ENCODE measurements around the gene MBTPS1.

Gene MBTPS1

DNA sequence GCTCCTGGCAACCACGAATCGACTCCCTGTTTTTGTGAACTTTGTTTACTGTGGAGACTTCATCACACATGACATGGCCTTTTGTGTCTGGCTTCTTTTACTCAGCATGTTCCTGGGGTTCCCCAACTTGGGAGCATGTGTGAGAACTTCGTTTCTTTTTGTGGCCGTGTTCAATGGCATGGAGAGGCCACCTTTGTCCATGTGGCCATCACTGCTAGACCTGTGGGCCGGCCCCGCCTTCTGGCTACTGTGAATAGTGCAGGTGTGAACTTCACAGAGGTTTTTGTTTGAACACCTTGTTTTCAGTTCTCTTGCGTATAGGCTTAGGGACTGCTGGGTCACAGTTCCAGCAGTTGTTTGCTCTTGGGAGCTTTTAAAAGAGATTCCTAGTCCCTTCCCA is 68.5 kb downstream of the MBTPS1 start:
- DNase-seq = no peak

DNA sequence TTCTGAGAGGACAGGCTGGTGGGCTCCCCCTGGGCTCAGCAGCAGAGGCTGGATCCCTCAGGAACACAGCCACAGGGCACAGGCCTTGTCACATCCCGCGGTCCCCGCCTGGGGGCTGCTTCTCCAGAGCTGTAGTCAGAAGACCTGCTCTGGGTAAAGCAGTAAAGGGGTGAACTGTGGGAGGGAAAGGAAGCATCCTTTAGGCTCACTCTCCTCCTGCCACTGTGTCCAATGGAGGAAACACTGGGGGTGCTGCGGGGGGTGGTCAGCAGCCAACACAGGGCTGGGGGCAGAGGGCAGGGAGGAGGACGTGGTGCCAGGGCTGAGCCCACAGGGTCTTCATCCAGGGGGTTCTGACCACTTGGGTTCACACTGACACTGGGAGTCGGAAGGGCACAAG is 69.1 kb downstream of the MBTPS1 start:
- DNase-seq = no peak

DNA sequence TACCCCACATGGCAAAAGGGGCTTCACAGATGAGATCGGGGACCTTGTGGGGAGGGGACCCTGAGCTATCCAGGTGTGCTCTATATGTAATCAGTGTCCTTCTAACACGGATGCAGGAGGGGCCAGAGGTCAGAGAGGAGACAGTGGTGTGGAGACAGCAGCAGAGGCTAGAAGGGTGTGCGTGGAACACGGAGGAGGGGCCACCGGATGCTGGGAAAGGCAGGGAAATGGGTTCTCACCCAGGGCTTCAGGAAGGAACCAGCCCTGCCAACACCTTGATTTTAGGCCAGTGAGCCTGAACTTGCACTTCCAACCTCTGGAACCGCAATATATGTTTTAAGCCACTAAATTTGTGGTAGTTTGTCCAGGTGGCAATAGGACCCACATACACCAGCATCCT is 69.5 kb downstream of the MBTPS1 start:
- no peak for DNase-seq

DNA sequence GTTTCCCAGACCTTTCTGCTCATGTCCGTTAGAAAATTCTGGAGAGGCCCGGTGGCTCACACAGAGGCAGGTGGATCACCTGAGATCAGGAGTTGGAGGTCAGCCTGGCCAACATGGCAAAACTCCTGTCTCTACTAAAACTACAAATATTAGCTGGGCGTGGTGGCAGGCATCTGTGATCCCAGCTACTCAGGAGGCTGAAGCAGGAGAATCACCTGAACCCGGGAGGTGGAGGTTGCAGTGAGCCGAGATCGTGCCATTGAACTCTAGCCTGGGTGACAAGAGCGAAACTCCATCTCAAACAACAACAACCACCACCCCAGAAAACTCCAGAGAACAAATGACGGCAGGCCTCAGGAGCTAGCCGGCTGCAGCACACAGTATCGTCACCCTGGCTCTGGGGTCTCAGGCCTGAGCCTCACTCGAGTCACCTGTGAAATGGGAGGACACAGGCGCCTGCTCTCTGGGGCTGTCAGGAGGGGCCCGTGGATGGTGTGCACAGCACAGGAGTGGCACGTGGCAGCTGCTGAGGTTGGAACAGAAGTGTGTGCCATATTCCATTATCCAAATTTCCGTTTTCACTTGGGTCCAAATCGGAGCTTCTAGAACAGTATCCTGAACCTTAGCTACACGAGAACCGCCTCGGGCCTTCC is 70.8 kb downstream of the MBTPS1 start:
- no peak for DNase-seq

DNA sequence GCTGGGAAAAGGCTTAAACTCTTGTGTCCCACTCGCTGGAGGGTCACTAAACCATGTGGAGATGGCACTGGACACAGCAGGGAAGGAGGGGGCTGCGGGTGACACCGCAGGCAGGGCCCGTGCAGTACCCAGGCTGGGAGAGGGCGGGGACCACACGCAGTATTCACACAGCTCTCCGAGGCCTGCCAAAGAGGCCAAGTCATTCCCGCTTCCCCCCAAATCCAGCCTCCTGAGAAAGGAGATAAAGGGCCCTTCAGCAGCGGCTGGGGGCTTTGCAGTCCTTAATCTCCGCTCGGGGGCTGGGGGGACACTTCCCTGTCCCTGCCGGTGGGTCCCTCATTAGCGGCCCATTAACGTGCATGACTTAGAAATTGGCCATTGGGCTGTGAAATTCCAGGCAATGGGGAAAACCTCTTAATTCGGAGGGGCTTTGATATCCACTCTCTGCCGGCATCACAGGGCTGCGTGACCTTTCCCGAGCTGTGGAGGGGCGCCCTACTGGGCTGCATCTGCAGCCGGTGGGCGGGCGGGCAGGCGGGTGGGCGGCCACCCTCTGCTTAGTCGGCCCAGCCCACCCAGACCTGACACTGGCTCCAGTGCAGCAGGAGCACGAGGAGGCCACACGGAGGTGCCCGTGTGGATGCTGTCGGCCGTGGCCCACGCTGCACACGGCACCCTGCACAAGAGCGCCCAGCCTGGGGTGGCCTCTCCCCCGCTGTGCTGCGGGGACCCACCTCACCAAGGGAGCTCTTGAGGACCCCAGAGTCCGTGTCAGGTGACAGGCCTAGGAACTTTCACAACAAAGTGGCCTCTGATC is 71.5 kb downstream of the MBTPS1 start:
- DNase-seq = no peak

DNA sequence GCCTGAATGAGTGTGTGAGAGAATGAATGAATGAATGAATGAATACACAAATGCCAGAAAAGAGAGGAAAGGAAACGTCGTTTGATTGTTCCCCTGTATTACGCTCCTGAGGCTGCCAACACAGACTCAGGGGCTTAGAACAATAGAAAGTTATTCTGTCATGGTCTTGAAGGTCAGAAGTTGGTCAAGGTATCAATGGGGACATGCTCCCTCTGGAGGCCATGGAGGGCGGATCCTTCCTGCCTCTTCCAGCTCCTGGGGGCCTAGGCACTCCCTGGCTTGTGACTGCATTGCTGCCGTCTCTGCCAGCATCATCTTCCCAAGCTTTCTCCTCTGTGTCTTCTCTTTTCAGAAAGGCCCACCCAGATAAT is 72.6 kb downstream of the MBTPS1 start:
- no peak for DNase-seq

DNA sequence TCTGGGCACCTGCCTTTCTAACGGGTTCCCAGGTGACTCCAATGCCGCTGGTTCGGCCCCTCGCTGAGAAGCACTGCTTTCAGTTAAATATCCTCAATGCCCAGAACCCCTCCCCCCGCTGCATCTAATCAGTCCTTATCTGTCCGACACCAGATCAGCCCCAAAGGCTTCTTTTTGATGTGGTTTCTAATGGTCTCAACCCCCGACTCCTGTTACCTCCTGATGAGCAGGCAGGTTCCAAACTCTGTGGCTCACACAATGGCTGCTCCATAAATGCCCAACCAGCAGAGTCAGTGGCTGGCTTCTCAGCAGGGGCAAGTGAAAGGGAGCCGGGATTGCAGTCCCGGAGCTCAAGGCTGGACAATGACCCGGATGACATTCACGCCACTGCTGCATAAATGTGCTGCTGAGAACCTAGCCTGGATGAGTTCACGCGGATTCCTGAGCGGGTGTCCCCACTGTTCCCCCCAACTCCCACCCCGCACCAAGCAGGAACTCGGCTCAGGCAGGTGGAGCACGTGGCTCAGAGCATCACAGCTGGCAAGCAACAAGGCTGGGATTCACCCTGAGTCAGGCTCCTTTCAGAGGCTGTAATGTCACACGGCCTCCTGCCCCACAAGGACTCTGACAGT is 73.1 kb downstream of the MBTPS1 start:
- no peak for DNase-seq

DNA sequence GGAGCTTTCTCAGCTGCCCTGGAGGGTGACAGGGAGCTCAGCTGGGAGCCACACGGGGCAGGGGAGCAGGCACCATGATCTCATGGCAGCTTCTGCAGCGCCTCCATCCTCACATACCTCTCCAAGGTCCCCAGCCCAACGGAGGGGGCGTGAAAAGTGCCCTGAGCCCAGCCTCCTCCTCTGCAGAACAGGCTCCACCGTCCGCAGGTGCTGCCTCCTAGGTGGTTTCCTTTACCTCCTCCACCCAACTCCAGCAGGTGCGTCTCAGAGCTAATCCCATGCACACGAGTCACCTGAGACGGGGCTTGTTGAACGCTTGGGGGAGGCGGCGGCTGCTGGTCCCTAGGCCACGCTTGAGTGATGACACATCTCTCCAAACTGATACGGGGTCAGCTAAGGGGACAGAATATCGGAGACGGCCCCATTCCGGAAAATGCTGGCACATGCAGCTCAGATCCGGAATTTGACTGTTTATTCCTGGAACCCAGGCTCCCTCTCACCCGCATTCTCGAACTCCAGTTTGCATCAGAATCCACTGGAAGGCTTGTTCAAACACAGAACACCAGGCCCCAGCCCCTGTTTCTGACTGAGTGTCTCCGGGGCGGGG is 73.8 kb downstream of the MBTPS1 start:
- DNase-seq = no peak

DNA sequence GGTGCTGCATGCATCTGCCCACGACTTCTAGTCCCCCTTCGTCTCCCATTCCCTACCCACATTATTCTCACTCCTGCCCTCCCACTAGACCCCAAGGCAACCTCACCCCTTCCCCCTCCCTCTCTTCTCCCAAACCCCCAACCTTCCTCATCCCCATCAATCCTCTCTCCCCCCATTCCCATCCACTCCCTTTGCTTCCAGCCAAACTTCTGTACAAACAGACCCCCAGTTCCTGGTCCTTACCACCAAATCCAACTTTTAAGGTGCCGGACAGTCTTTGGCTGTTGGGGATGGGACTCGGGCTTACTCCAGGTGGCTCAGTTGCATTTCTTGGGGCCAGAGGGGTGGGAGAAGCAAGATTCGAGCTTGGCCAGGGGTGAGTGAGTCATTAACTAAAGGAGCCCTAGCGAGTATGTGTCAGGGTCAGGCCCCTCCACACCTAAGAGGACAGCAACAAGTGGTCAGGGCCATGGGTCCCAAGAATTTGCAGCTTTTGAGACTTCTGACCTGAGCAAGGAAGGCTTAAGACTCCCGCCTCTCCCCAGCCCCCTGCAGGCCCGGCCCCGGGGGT is 74.3 kb downstream of the MBTPS1 start, which contains the start of gene SLC38A8:
Gene SLC38A8 (minus strand): TSS at position 488 of the 571 bp plus-strand sequence. CDS start 638 bp downstream, outside the sequence.
- DNase-seq = no peak

DNA sequence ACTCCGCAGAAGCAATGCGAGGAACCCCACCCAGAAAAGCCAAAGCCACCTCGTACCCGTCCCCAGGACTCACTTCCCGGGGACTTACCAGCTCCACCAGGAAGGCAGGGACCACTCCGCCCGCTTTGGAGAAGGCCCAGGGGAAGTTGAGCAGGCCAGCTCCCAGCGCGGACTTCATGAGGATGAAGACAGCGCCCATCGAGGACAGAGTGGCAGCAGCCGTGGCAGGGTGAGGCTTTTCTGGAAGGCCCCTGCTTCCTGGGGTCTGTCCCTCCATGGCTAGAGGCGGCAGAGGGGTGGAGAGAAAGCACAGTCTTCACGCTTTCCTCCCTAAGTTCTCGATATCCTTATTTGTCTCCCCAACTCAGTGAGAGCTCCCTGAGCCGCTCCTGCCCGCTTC is 74.9 kb downstream of the MBTPS1 start:
- DNase-seq = no peak

DNA sequence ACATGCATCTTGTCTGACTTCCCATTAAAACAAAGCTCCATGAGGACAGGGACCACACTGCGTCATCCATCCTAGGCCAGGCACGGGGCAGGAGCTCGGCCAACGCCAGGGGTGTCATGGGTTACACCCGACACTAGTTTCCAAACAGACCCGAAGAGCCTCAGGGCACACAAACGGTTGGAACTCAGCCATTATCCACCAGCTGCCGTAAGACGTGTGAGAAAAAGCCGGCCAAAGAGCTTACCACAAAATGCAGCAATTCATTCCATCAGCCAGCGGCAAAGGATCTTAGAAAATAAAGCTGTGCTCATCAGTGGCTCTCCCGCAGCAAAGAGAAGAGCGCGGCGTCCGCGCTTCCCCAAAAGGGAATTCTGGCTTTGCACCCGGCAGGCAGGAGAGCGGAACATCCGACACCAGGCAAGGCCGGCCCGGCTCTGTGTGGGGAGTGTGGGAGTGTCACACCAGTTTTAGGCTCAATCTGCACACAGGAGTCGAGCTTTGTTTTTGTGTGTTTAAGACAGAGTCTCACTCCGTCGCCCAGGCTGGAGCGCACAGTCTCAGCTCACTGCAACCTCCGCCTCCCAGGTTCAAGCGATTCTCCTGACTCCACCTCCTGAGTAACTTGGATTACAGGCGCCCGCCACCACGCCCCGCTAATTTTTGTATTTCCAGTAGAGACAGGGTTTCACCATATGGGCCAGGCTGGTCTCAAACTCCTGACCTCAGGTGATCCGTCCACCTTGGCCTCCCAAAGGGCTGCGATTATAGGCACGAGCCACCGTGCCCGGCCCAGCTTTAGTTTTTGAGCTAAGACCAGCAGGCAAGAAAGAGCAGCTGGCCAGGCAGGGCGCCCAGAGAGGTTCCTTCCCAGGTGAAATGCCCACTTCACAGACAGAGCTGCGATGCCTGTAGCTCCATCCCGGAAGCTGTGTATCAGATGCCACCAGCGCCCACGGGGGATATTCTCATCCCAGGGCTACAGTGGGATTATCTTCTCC is 75.6 kb downstream of the MBTPS1 start:
- DNase-seq = no peak

DNA sequence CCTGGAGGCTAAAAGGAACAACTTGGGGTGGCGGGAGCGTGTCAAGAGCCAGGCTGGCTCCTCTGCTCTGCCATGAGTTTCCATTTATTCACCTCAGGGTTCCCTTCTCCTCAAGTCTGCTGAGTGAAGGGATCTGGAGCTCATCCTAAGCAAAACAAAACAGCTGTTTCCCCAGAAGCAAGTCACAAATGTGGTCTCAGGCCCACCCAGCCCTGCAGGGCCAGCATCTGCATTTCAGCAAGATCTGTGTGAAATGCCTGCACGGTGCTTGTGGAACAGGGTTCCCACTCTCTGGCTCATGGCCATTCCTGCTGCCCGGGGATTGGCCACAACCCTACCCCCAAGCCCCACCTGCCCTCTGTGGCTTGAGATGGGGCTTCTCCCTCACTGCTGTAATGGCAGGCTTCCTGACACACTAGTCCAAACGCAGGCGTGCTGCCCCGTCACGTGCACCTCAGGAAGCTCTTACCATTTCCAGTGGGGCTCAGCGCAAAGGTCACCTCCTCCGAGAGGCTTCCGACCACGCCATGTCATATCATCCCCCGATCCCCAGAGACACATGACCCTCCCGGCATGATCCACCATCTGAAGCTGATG is 76.4 kb downstream of the MBTPS1 start:
- DNase-seq = no peak

DNA sequence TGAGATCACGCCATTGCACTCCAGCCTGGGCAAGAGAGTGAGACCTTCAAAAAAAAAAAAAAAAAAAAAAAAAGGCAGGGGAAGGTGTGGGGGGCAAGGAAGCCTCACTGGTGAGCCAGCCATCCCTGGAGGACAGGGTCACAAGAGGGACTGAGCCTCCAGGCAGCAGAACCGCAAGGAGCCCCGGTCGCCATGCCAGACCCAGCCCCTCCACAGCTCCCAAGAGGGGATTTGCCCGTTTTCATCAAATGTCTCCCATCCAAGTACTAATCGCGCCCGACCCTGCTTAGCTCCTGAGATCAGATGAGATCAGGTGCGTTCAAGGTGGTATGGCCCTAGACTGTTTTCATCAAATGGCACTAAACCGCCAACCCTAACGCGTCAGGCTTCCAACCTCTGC is 77.0 kb downstream of the MBTPS1 start:
- DNase-seq = no peak

DNA sequence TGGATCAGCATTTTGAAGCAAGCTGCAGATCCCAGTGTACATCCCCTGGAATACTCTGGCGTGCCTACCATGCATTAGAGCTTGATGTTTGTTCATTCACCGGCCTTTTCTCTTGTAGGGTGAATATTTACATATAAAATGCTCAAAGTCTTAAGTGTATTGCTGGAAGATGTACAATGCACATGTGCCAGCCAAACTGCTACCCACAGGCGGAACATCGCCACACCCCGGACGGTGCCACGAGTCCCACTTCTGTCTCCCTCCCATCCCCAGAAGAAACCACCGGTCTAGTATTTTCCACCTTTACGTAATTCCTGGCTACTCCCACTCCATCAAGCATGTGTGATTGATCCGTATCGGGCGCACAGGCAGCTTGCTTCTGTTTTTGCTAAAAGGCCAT is 78.3 kb downstream of the MBTPS1 start:
- no peak for DNase-seq

DNA sequence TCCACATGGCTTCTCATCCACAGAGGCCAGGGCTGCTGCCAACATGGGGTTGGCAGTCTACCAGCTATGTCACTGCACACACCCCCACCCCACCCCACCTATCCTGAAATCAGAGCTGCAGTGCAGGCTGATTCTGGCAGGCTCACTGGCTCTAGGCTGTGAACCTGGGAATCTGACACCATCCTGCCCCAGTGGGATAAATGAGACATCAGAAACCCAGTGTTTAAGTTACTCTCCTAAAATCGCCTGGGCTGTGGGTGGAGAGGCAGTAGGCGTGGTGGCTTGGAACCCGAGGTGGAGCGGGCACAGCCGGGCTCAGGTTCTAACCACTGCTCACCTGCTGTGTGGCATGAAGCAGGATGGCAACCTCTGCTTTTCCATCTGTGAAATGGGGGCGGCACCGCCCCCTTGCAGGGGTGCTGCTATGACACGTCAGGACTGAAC is 79.7 kb downstream of the MBTPS1 start:
- no peak for DNase-seq

DNA sequence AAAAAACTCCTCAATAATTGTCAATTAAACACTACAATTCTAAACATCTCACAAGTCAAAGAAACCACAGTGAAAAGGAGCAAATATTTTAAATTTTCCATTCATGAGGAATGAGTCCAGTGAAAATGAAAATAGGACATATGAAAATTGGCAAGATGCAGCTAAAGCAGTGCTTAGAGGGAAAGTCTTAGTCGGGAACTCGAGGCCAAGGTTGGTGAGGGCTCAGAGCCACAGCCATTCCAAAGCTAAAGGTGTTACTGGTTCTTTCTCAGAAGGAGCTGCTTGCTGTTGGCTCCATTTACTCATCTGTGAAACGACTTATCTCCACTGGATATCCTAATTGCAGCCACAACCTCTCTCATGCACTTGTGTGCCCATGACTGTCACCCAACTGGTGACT is 80.6 kb downstream of the MBTPS1 start:
- no peak for DNase-seq

DNA sequence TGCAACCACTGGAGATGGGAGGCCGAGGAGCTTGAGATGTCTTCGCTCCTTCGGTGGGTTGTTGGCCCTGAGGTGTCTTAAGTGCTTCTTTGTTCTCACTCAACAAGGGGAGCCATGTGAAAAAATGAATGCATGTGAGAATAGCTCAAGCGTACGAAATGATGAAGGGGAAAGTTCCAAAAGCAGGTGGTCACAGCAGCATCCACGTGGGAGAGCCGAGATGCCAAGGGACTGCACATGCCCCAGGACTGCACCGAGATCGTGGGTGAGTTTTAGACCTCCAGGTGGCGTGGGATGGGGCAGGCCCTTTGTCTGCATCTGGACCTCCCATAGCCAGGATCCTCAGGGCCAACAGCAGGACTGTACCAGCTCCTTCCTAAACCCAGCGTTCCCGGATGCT is 82.2 kb downstream of the MBTPS1 start:
- no peak for DNase-seq

DNA sequence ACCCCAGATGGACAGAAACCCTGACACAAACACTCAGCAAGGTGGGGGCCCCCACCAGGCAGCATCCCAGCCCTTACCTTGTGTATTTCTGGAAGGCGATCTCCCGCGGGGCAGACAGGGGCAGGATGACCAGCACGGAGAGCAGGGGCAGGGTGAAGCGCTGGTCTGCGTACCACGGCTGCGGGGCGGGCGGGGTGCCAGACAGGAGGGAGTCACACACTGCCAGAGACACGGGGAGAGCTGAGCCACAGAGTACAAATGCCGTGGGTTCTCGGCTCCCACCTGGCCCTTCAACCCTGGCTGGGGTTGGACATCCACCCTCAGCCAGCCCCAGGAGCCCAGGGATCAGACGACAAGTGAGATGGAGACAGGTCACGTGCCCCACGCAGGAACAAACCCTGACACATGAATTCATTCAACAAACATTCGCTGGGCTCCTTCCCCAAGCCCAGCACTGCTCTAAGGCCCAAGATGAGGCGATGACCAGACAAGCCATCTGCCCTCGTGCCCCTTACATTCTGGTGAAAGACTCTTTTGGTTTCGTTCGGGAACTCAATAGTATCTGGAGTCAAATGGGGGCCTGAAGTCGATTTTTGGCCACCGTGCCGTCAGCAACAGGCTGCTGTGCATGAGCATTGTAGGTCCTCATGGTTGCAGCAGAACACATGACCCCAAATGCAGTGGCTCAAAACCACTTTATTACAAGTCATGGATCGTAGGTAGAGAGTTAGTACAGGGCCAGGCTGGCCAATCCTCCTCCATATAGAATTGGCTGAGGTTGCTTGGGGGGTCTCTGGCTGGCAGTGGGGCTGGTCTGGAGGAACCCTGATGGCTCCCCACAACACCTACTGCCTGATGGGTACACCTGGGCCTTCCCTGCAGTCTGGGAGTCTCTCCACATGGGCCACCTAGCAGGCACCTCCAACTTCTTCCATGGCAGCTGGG is 83.2 kb downstream of the MBTPS1 start:
- DNase-seq = no peak

DNA sequence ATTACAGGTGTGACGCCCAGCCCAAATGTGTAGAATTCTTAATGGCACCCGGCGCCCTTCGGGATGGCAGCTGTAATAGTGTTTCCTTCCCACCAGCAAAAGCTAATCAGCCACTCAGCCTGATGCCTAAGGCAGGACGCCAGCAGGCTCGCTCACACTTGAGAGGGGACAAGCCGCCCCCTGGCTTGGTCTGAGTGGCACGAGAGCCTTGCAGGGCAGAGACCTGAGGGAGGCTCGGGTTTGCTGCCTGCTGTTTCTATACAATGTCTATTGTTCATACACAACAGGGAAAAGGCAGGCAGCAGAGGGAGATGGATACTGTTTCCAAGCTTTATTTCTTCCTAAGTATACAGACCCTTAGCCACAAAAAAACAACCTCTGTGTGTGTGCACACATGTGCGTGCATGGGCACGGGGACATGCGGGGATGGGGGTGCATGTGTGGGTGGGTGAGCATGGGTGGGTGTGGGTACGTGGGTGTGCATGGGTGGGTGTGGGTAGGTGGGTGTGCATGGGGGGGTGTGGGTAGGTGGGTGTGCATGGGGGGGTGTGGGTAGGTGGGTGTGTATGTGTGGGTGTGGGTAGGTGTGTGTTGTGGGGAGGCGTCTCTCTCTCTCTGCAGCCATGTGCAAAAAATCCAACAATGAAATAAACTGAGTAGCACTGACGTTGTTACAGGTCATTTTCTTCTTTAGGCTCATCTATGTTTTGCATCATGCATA is 84.1 kb downstream of the MBTPS1 start:
- no peak for DNase-seq

DNA sequence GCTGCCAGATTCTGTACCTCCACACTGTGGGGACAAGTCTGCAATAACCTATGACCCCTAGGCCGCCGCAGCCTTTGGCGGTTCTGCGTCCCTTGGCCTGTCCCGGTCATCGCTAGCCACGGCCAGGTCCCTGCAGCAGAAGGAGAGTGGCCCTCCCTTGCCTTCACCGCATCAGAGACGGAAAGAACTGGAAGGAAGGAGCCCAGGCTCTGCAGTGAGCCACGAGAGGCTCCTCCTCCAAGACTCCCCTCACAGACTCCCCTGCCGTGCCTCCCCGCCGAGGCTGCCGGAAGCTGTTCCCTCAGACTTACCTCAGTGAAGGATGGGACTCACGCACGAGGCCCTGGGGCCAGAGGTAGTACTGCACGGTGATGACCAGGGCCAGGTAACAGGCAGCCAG is 85.2 kb downstream of the MBTPS1 start:
- no peak for DNase-seq
